Esophagus squamous epithelium (tissue), 5 donors: ENCODE data around the gene NPAS1. TPM values are rescaled to one million over a fixed set of nuclear protein-coding genes. Genes with fewer than 3 reads are reported as not detected.

Experiments used
- DNase-seq: peaks from one replicate; lab custom pipeline; 2025; lab: John Stamatoyannopoulos, UW
- H3K27ac ChIP-seq, 4 donors: fragments of 200-600 bp; sonication (generic); one replicate each; pipeline ENCODE4 v1.5.1; 2016 to 2019; ENCODE audit warnings: mild to moderate bottlenecking in 1 of 4
- H3K27me3 ChIP-seq, 4 donors: fragments of 200-600 bp; sonication (generic); 1 replicate in 3 of 4; 2 replicates in 1 of 4; pipeline versions ENCODE4 v1.5.1 to v1.6.0; 2017 to 2021; ENCODE audit warnings: antibody characterized with exemption in 1 of 4
- H3K36me3 ChIP-seq, 3 donors: fragments of 200-600 bp; sonication (generic); one replicate each; pipeline ENCODE4 v1.5.1; 2016 to 2019
- H3K4me1 ChIP-seq, 3 donors: fragments of 200-600 bp; sonication (generic); one replicate each; pipeline ENCODE4 v1.5.1; 2017 to 2019
- H3K4me3 ChIP-seq, 4 donors: fragments of 200-600 bp; sonication (generic); 1 replicate in 3 of 4; 2 replicates in 1 of 4; pipeline ENCODE4 v1.5.1; 2016 to 2019; ENCODE audit warnings: mild to moderate bottlenecking in 2 of 4, moderate library complexity in 1 of 4
- H3K9me3 ChIP-seq, 3 donors: fragments of 200-600 bp; sonication (generic); one replicate each; pipeline ENCODE4 v1.5.1; 2016 to 2019
- POLR2A ChIP-seq, 4 donors: fragments of 450-650 bp; IDR thresholded peaks; one replicate each; pipeline ENCODE4 v1.6.1; 2017; ENCODE audit warnings: antibody characterized with exemption in 4 of 4, mild to moderate bottlenecking in 4 of 4, moderate library complexity in 3 of 4
- WGBS, 2 donors: methylation state at CpG; one replicate each; pipeline ENCODE4 v1.1.5; 2018; 5-methylcytosine and 5-hydroxymethylcytosine counted together
- intact Hi-C: fragments of 100-400 bp; cut with DNase I; formaldehyde crosslinking; loops from one replicate; pipeline ENCODE4 v1.15.0; 2022
- total RNA-seq, 4 donors: library from RNA; depleted of rRNA; stranded (reverse); fragments of >200 nt; gene quantifications; one replicate each; pipeline ENCODE4 v1.1.0, GENCODE V29; 2016
- TF ChIP-seq, protein P1 (sequence below), 6 experiments: fragments of 450-650 bp in 4 of 6; fragments of 200-600 bp in 2 of 6; sonication (generic) in 2 of 6; IDR thresholded peaks; one replicate each; pipeline ENCODE4 v1.5.1; 2016 to 2019; ENCODE audit warnings: antibody characterized with exemption in 6 of 6, mild to moderate bottlenecking in 4 of 6, moderate library complexity in 4 of 6
- donor health status: DM: yes; HTN: yes; CAD: no.

NPAS1 gene
- total RNA-seq, 4 donors from 2014 or later = 0.18 to 4.3 (median 1.1) TPM; not detected in 1

DNA sequence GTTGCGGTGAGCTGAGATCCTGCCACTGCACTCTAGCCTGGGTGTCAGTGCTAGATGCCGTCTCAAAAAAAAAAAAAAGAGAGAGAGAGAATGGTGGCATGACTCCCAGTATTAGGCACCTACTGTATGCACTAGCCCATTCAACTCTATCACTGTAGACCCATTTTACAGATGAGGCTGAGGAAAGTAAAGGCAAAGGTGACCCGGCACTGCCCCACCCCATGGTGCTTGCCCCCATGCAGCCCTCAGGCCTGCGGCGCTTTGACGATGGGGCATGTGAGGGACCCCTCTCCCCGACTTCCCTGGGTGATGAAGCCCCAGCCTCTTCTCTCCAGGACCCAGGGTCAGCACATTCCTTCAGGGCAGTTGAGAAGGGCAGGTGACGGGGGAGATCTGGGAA lies 7.3 kb downstream of the NPAS1 start:
- Histone ChIP-seq H3K9me3 (no peaks in the 10 kb centered on the region), H3K4me1 (peaks cover 0 to 16% (median 5%) of the 10 kb centered on the region in 3 donors), H3K27ac (no peak overlapping the region), H3K4me3 (no peak overlapping the region), H3K27me3 (peaks cover 10 to 95% (median 29%) of the 10 kb centered on the region in 4 donors), H3K36me3 (no peaks in the 10 kb centered on the region)
- intact Hi-C loops = no loop called here
- no peak for TF ChIP-seq POLR2A (IDR thresholded peaks at IDR 0.05)
- TF ChIP-seq, protein P1, sequence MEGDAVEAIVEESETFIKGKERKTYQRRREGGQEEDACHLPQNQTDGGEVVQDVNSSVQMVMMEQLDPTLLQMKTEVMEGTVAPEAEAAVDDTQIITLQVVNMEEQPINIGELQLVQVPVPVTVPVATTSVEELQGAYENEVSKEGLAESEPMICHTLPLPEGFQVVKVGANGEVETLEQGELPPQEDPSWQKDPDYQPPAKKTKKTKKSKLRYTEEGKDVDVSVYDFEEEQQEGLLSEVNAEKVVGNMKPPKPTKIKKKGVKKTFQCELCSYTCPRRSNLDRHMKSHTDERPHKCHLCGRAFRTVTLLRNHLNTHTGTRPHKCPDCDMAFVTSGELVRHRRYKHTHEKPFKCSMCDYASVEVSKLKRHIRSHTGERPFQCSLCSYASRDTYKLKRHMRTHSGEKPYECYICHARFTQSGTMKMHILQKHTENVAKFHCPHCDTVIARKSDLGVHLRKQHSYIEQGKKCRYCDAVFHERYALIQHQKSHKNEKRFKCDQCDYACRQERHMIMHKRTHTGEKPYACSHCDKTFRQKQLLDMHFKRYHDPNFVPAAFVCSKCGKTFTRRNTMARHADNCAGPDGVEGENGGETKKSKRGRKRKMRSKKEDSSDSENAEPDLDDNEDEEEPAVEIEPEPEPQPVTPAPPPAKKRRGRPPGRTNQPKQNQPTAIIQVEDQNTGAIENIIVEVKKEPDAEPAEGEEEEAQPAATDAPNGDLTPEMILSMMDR (IDR thresholded peaks at IDR 0.05) = no peak
- WGBS, 2 donors = 83 to 92% methylated on average over 7 to 8 of the region's 8 CpGs
- DNase-seq = no peak

DNA sequence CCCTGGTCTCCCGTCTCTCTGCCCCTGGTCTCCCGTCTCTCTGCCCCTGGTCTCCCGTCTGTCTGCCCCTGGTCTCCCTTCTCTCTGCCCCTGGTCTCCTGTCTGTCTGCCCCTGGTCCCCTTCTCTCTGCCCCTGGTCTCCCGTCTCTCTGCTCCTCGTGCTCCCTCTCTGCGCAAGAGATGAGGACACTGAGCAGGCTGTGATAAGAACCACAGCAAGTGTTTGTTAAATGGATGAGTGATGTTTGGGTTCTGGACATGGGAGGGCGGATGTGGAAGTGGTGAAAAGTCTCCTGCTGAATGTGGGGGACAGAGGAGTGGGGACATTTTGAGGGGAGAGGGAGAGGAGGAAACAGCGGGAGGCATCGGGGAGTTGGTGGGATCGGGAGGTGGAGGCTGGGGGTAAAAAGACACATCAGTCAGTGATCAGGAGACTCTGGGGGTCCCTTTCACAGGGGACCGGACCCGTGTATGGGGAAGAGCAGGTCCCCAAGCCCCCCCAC lies 8.0 kb downstream of the NPAS1 start:
- Histone ChIP-seq H3K9me3 (no peaks in the 10 kb centered on the region), H3K4me1 (peaks cover 0 to 16% (median 5%) of the 10 kb centered on the region in 3 donors), H3K27me3 (peaks cover 3 to 95% (median 22%) of the 10 kb centered on the region in 4 donors), H3K27ac (no peak overlapping the region), H3K4me3 (no peak overlapping the region), H3K36me3 (no peaks in the 10 kb centered on the region)
- no peak for DNase-seq
- TF ChIP-seq, protein P1 (IDR thresholded peaks at IDR 0.05) = no peak
- no peak for TF ChIP-seq POLR2A (IDR thresholded peaks at IDR 0.05)
- intact Hi-C loops = no loop called here
- 22 to 44% methylated on average over 6 to 8 of the region's 12 CpGs for WGBS, 2 donors

- Histone ChIP-seq H3K36me3 (no peaks in the 10 kb centered on the region), H3K27me3 (peaks cover 0 to 95% (median 17%) of the 10 kb centered on the region in 4 donors), H3K27ac (no peak overlapping the region), H3K4me3 (no peak overlapping the region), H3K4me1 (peaks cover 0 to 10% (median under 1%) of the 10 kb centered on the region in 3 donors), H3K9me3 (no peaks in the 10 kb centered on the region)
- intact Hi-C loops = no loop called here
- 14 to 23% methylated on average over 7 to 11 of the region's 14 CpGs for WGBS, 2 donors
- no peak for DNase-seq
- TF ChIP-seq, protein P1 (IDR thresholded peaks at IDR 0.05) = no peak
- no peak for TF ChIP-seq POLR2A (IDR thresholded peaks at IDR 0.05)
Observed at GRCh38 chr19:47028195-47028601, 8.6 kb downstream of the NPAS1 start.

DNA sequence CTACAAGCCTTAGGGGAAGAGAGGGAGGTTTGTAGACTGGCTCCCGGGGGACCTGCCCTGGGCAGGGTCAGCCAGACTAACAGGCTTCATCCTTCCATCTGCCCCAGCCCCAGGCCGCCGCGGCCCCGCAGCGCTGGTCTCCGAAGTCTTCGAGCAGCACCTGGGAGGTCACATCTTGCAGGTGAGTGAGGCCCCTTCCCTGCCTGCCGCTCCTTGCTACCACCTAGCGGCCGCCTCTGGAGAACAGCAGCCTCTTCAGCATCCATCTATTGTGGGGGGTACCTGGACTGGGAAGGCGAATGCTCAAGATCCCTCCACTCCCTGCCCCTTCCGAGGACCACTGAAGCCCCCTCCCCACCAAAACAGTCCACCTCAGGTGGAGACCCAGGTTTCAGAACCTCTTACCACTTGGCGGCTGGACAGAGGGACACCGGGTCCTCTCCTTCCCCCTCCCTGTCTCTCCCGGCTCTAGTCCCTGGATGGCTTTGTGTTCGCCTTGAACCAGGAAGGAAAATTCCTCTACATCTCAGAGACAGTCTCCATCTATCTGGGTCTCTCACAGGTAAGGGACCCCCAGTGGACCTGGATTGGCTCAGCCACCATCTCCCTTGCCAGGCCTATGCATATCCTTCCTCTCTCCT lies 12.7 kb downstream of the NPAS1 start:
- peaks cover 0 to 76% (median 6%) of the 10 kb centered on the region in 4 donors for H3K27me3 ChIP-seq
- H3K9me3 ChIP-seq = no peaks in the 10 kb centered on the region
- H3K4me3 ChIP-seq = no peak overlapping the region
- no peaks in the 10 kb centered on the region for H3K36me3 ChIP-seq
- no peak for TF ChIP-seq POLR2A (IDR thresholded peaks at IDR 0.05)
- TF ChIP-seq, protein P1 (IDR thresholded peaks at IDR 0.05) = peak; percentile 36 to 86 (median 69)
- intact Hi-C loops = loop anchor here (5.0 kb wide), 1 partner anchor 90 kb away; no protein-coding TSS in a partner anchor
- H3K4me1 ChIP-seq = peaks cover 6 to 29% (median 12%) of the 10 kb centered on the region in 3 donors
- no peak for DNase-seq
- no peak overlapping the region for H3K27ac ChIP-seq
- WGBS, 2 donors = 7 to 33% methylated on average over 6 of the region's 17 CpGs
